ENCODE results near the gene ATP5IF1. TPM values are rescaled to one million over a fixed set of nuclear protein-coding genes. Genes with fewer than 3 reads are reported as not detected.

ATP5IF1 gene
- total and polyA plus RNA-seq, 3 donors from 2014 or later: 259 to 702 (median 345) TPM

GRCh38 chr1:28260803-28261174 lies 24.9 kb downstream of the ATP5IF1 start:
- peaks cover 13% of the 10 kb centered on the region for H3K4me1 ChIP-seq
- peak overlapping the region; percentile 65 to 98 for H3K4me3 ChIP-seq
- H3K27ac ChIP-seq: peak overlapping the region in 1 of 2 donors; percentile 91
- no peaks in the 10 kb centered on the region for H3K36me3 ChIP-seq (ENCODE audit: low read depth, missing control alignments)
- 24 to 28% methylated on average over 7 of the region's 7 CpGs for WGBS, 2 donors
- no peak for TF ChIP-seq POLR2A (IDR thresholded peaks at IDR 0.05)
- no peak for TF ChIP-seq CTCF (IDR thresholded peaks at IDR 0.05)
- H3K27me3 ChIP-seq: no peaks in the 10 kb centered on the region
- H3K9me3 ChIP-seq: no peaks in the 10 kb centered on the region
- no peak for DNase-seq
- intact Hi-C loops (cut with DNase I; ENCODE audit: low total_unique reads): no loop called here

- Histone ChIP-seq H3K9me3 (no peaks in the 10 kb centered on the region), H3K4me3 (no peak overlapping the region), H3K36me3 (ENCODE audit: low read depth, missing control alignments) (no peaks in the 10 kb centered on the region), H3K27me3 (no peaks in the 10 kb centered on the region), H3K27ac (no peak overlapping the region), H3K4me1 (peaks cover 24% of the 10 kb centered on the region)
- TF ChIP-seq POLR2A (IDR thresholded peaks at IDR 0.05): no peak
- intact Hi-C loops (cut with DNase I; ENCODE audit: low total_unique reads): no loop called here
- WGBS, 2 donors: 94 to 100% methylated on average over 1 of the region's 1 CpG
- no peak for DNase-seq
Observed at GRCh38 chr1:28264897-28265296, 29.0 kb downstream of the ATP5IF1 start.

GRCh38 chr1:28265577-28265976 lies 29.7 kb downstream of the ATP5IF1 start:
- Histone ChIP-seq H3K27ac (no peak overlapping the region), H3K4me3 (no peak overlapping the region), H3K36me3 (ENCODE audit: low read depth, missing control alignments) (no peaks in the 10 kb centered on the region), H3K27me3 (no peaks in the 10 kb centered on the region), H3K9me3 (no peaks in the 10 kb centered on the region), H3K4me1 (peaks cover 24% of the 10 kb centered on the region)
- no peak for DNase-seq
- intact Hi-C loops (cut with DNase I; ENCODE audit: low total_unique reads): no loop called here
- 83 to 88% methylated on average over 5 to 8 of the region's 8 CpGs for WGBS, 2 donors
- TF ChIP-seq CTCF (IDR thresholded peaks at IDR 0.05): no peak
- no peak for TF ChIP-seq POLR2A (IDR thresholded peaks at IDR 0.05)

- Histone ChIP-seq H3K27ac (no peak overlapping the region), H3K4me1 (peaks cover 19% of the 10 kb centered on the region), H3K27me3 (no peaks in the 10 kb centered on the region), H3K36me3 (ENCODE audit: low read depth, missing control alignments) (no peaks in the 10 kb centered on the region), H3K4me3 (no peak overlapping the region), H3K9me3 (no peaks in the 10 kb centered on the region)
- intact Hi-C loops (cut with DNase I; ENCODE audit: low total_unique reads): no loop called here
- peak; percentile 35 for DNase-seq
- no peak for TF ChIP-seq CTCF (IDR thresholded peaks at IDR 0.05)
- WGBS, 2 donors: 30 to 38% methylated on average over 5 of the region's 5 CpGs
Observed at GRCh38 chr1:28266920-28267322, 31.0 kb downstream of the ATP5IF1 start.

- 73 to 82% methylated on average over 2 of the region's 2 CpGs for WGBS, 2 donors
- Histone ChIP-seq H3K27ac (no peak overlapping the region), H3K27me3 (no peaks in the 10 kb centered on the region), H3K36me3 (ENCODE audit: low read depth, missing control alignments) (no peaks in the 10 kb centered on the region), H3K4me1 (peaks cover 19% of the 10 kb centered on the region), H3K9me3 (no peaks in the 10 kb centered on the region), H3K4me3 (no peak overlapping the region)
- no peak for DNase-seq
- TF ChIP-seq POLR2A (IDR thresholded peaks at IDR 0.05) (no peak), CTCF (IDR thresholded peaks at IDR 0.05) (no peak)
- intact Hi-C loops (cut with DNase I; ENCODE audit: low total_unique reads): no loop called here
Observed at GRCh38 chr1:28267633-28268032, 31.7 kb downstream of the ATP5IF1 start.
